Measurements from ENCODE around the gene FGFR2. TPM values are rescaled to one million over a fixed set of nuclear protein-coding genes. Genes with fewer than 3 reads are reported as not detected.

The FGFR2 gene
- total and polyA plus RNA-seq, 4 donors = 11.4 to 69.9 (median 31.9) TPM

DNA sequence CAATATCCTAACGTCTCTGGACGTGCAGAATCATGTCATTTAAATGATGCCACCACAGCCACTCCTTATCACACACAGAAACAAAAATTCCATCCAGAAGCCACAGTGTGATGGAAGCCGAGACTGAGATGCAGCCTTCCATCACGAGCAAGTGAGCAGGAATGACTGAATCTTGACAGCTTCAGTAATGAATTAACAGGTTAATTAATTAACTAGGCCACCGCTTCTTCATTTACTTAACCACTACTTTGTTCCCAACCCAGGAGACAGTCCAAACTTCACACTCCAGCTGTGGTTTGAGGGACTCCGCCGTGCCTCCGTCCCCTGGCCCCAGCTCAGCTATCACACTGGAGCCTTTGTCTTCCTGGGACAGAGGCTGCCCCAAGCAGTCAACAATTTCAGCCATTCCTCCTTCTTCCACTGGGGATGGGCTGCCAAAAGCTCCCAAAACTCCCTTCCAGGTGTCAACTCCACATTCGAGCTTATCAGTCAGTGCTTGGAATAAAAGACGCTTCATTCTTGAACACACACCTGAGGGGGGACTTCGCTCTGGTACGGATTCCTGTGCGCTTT lies 65.9 kb downstream of the FGFR2 start (continued):
- TF ChIP-seq, protein P1, sequence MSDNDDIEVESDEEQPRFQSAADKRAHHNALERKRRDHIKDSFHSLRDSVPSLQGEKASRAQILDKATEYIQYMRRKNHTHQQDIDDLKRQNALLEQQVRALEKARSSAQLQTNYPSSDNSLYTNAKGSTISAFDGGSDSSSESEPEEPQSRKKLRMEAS (IDR thresholded peaks at IDR 0.05) = no peak
- no peak for TF ChIP-seq RXRA (IDR thresholded peaks at IDR 0.05)

DNA sequence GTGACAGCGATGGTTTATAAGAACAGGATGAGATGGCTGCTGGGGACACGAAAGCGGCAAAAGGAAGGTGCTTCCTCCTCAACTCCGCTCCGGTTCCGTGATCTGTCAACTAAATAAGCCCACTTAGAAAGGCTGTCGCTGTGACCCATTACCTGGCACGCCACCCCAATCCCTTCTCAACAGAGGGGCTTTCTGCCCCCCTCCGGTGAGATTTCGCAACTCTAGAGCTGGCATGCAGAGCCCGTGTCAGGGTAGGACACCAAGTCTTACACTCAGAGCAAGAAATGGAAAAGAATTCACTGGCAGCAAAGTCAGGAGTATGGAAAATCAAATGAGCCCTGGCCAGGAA lies 66.4 kb downstream of the FGFR2 start:
- no peak overlapping the region for H3K27ac ChIP-seq (ENCODE audit: low read depth in 1 of 2, low read length in 2 of 2)
- H3K4me3 ChIP-seq (ENCODE audit: low read depth in 1 of 3, low read length in 3 of 3) = no peak overlapping the region
- TF ChIP-seq RXRA (IDR thresholded peaks at IDR 0.05) = no peak
- no peak for TF ChIP-seq FOXA2 (IDR thresholded peaks at IDR 0.05)
- H3K36me3 ChIP-seq (ENCODE audit: control insufficient read depth in 4 of 4, insufficient read depth in 3 of 4, low read depth in 1 of 4, low read length in 3 of 4) = no peaks in the 10 kb centered on the region
- WGBS = 80% methylated on average over 11 of the region's 11 CpGs
- peaks cover 4 to 46% (median 39%) of the 10 kb centered on the region in 4 donors for H3K4me1 ChIP-seq (ENCODE audit: control insufficient read depth in 4 of 4, insufficient read depth in 4 of 4, low read length in 3 of 4)
- H3K9me3 ChIP-seq (ENCODE audit: control insufficient read depth in 4 of 4, low read length in 3 of 4) = no peaks in the 10 kb centered on the region
- no peaks in the 10 kb centered on the region for H3K27me3 ChIP-seq (ENCODE audit: control insufficient read depth in 4 of 4, insufficient read depth in 4 of 4, low read length in 3 of 4)
- no peak for DNase-seq (ENCODE audit: low spot score)
- no peak overlapping the region for H3K9ac ChIP-seq (ENCODE audit: low read depth in 1 of 2, low read length in 2 of 2)

DNA sequence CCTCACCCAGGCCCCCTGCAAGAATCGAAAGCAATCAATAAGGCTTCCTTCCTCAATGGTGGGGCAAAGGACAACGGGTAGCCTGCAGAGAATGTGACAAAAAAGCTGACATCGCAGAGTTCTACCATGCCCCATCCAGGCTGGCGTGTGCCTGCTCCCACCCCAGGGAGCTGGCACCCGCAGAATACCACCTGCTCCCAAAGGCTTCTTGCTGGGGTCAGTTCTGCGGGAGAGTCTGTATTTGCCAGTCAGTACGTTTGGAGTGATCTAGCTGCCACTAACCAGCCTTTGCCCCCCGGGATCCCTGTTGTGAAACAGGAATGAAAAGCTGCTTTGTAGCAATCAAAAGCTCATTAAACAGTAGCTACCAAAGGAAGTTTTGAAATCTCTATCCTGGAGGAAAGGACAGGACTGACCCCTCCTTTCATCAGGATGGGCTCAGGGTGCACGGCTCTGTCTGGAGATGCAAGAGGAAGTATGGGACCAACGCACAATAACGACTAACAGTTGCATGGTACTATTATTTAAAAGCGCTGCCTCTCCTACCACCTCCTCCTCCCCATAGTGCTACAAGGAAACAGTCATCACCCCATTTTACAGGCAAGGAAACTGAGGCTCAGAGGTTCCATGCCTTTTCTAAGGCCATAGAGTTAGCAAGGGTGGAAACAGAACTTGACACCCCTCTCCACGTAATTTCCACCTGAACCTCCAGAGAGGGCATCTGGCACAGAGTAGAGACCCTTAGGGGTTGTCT lies 67.0 kb downstream of the FGFR2 start:
- Histone ChIP-seq H3K27me3 (ENCODE audit: control insufficient read depth in 4 of 4, insufficient read depth in 4 of 4, low read length in 3 of 4) (no peaks in the 10 kb centered on the region), H3K4me1 (ENCODE audit: control insufficient read depth in 4 of 4, insufficient read depth in 4 of 4, low read length in 3 of 4) (peaks cover 4 to 47% (median 37%) of the 10 kb centered on the region in 4 donors), H3K36me3 (ENCODE audit: control insufficient read depth in 4 of 4, insufficient read depth in 3 of 4, low read depth in 1 of 4, low read length in 3 of 4) (no peaks in the 10 kb centered on the region), H3K9ac (ENCODE audit: low read depth in 1 of 2, low read length in 2 of 2) (no peak overlapping the region), H3K4me3 (ENCODE audit: low read depth in 1 of 3, low read length in 3 of 3) (peak overlapping the region; percentile 7 to 33 (median 28)), H3K27ac (ENCODE audit: low read depth in 1 of 2, low read length in 2 of 2) (peak overlapping the region; percentile 56 to 74), H3K9me3 (ENCODE audit: control insufficient read depth in 4 of 4, low read length in 3 of 4) (no peaks in the 10 kb centered on the region)
- 34% methylated on average over 13 of the region's 13 CpGs for WGBS
- peak; percentile 46 for DNase-seq (ENCODE audit: low spot score)
- TF ChIP-seq FOXA1 (IDR thresholded peaks at IDR 0.05) = no peak
- TF ChIP-seq, protein P1 (IDR thresholded peaks at IDR 0.05) = peak; percentile 59
- TF ChIP-seq, protein P2, sequence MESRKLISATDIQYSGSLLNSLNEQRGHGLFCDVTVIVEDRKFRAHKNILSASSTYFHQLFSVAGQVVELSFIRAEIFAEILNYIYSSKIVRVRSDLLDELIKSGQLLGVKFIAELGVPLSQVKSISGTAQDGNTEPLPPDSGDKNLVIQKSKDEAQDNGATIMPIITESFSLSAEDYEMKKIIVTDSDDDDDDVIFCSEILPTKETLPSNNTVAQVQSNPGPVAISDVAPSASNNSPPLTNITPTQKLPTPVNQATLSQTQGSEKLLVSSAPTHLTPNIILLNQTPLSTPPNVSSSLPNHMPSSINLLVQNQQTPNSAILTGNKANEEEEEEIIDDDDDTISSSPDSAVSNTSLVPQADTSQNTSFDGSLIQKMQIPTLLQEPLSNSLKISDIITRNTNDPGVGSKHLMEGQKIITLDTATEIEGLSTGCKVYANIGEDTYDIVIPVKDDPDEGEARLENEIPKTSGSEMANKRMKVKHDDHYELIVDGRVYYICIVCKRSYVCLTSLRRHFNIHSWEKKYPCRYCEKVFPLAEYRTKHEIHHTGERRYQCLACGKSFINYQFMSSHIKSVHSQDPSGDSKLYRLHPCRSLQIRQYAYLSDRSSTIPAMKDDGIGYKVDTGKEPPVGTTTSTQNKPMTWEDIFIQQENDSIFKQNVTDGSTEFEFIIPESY (IDR thresholded peaks at IDR 0.05) = peak; percentile 60
- peak; percentile 48 for TF ChIP-seq HNF4G (IDR thresholded peaks at IDR 0.05)
- TF ChIP-seq, protein P3, sequence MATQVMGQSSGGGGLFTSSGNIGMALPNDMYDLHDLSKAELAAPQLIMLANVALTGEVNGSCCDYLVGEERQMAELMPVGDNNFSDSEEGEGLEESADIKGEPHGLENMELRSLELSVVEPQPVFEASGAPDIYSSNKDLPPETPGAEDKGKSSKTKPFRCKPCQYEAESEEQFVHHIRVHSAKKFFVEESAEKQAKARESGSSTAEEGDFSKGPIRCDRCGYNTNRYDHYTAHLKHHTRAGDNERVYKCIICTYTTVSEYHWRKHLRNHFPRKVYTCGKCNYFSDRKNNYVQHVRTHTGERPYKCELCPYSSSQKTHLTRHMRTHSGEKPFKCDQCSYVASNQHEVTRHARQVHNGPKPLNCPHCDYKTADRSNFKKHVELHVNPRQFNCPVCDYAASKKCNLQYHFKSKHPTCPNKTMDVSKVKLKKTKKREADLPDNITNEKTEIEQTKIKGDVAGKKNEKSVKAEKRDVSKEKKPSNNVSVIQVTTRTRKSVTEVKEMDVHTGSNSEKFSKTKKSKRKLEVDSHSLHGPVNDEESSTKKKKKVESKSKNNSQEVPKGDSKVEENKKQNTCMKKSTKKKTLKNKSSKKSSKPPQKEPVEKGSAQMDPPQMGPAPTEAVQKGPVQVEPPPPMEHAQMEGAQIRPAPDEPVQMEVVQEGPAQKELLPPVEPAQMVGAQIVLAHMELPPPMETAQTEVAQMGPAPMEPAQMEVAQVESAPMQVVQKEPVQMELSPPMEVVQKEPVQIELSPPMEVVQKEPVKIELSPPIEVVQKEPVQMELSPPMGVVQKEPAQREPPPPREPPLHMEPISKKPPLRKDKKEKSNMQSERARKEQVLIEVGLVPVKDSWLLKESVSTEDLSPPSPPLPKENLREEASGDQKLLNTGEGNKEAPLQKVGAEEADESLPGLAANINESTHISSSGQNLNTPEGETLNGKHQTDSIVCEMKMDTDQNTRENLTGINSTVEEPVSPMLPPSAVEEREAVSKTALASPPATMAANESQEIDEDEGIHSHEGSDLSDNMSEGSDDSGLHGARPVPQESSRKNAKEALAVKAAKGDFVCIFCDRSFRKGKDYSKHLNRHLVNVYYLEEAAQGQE (IDR thresholded peaks at IDR 0.05) = peak; percentile 30
- no peak for TF ChIP-seq EGR1 (IDR thresholded peaks at IDR 0.05; ENCODE audit: low read depth in 2 of 2)
- peak; percentile 60 to 82 for TF ChIP-seq RXRA (IDR thresholded peaks at IDR 0.05)
- TF ChIP-seq TAF1 (conservative IDR thresholded peaks at IDR 0.05) = no peak
- TF ChIP-seq, protein P4, sequence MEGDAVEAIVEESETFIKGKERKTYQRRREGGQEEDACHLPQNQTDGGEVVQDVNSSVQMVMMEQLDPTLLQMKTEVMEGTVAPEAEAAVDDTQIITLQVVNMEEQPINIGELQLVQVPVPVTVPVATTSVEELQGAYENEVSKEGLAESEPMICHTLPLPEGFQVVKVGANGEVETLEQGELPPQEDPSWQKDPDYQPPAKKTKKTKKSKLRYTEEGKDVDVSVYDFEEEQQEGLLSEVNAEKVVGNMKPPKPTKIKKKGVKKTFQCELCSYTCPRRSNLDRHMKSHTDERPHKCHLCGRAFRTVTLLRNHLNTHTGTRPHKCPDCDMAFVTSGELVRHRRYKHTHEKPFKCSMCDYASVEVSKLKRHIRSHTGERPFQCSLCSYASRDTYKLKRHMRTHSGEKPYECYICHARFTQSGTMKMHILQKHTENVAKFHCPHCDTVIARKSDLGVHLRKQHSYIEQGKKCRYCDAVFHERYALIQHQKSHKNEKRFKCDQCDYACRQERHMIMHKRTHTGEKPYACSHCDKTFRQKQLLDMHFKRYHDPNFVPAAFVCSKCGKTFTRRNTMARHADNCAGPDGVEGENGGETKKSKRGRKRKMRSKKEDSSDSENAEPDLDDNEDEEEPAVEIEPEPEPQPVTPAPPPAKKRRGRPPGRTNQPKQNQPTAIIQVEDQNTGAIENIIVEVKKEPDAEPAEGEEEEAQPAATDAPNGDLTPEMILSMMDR (IDR thresholded peaks at IDR 0.05; ENCODE audit: low read depth, low read length, missing input control) = no peak
- peak; percentile 56 for TF ChIP-seq YY1 (IDR thresholded peaks at IDR 0.05)
- peak in 1 of 2 donors; percentile 42 for TF ChIP-seq RAD21 (IDR thresholded peaks at IDR 0.05)
- peak; percentile 14 for TF ChIP-seq FOXA2 (IDR thresholded peaks at IDR 0.05)
- TF ChIP-seq HNF4A (conservative IDR thresholded peaks at IDR 0.05) = peak; percentile 83 to 84
- TF ChIP-seq, protein P5, sequence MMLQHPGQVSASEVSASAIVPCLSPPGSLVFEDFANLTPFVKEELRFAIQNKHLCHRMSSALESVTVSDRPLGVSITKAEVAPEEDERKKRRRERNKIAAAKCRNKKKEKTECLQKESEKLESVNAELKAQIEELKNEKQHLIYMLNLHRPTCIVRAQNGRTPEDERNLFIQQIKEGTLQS (IDR thresholded peaks at IDR 0.05) = no peak
- peak; percentile 81 for TF ChIP-seq SP1 (IDR thresholded peaks at IDR 0.05)
- TF ChIP-seq NR2F2 (IDR thresholded peaks at IDR 0.05) = no peak
- TF ChIP-seq GABPA (IDR thresholded peaks at IDR 0.05 in 1 of 2, conservative IDR thresholded peaks at IDR 0.05 in 1 of 2) = peak in 1 of 2 donors; percentile 21
- TF ChIP-seq JUND (IDR thresholded peaks at IDR 0.05) = no peak

All from liver (tissue), 9 donors.